ENCODE measurements around the gene IGFBP6.
A peak's percentile ranks its signal among the peaks of the same experiment; 100 is the strongest.

The IGFBP6 gene

GRCh38 chr12:53097564-53098353 is at the start of gene IGFBP6:
Gene IGFBP6 (plus strand): TSS chr12:53097667. CDS start chr12:53097718, 51 bp downstream.
- DNase-seq = peak; percentile 3

- DNase-seq = no peak
These were observed 49.3 kb upstream of the IGFBP6 start for GRCh38 chr12:53048033-53048779.

- peak; percentile 30 for DNase-seq
These were observed 48.6 kb upstream of the IGFBP6 start for GRCh38 chr12:53048780-53049401.

GRCh38 chr12:53049571-53050318 is 47.7 kb upstream of the IGFBP6 start, which contains the start of gene TNS2:
Gene TNS2 (plus strand): TSS chr12:53050065. CDS start chr12:53050186, 121 bp downstream.
- DNase-seq = no peak

GRCh38 chr12:53050426-53051057 is 46.9 kb upstream of the IGFBP6 start:
- DNase-seq = no peak

GRCh38 chr12:53051058-53051880 is 46.2 kb upstream of the IGFBP6 start:
- DNase-seq = no peak

GRCh38 chr12:53051881-53052412 is 45.5 kb upstream of the IGFBP6 start:
- no peak for DNase-seq

- no peak for DNase-seq
These were observed 44.8 kb upstream of the IGFBP6 start for GRCh38 chr12:53052419-53053217.

GRCh38 chr12:53053218-53054111 is 44.0 kb upstream of the IGFBP6 start:
- DNase-seq = no peak

- DNase-seq = peak; percentile 91
These were observed 43.2 kb upstream of the IGFBP6 start for GRCh38 chr12:53054112-53054878.

GRCh38 chr12:53055471-53056266 is 41.8 kb upstream of the IGFBP6 start:
- no peak for DNase-seq

- no peak for DNase-seq
These were observed 41.2 kb upstream of the IGFBP6 start for GRCh38 chr12:53056296-53056695.

GRCh38 chr12:53056901-53057300 is 40.6 kb upstream of the IGFBP6 start:
- DNase-seq = no peak

GRCh38 chr12:53057816-53058500 is 39.5 kb upstream of the IGFBP6 start:
- no peak for DNase-seq

- no peak for DNase-seq
These were observed 38.6 kb upstream of the IGFBP6 start for GRCh38 chr12:53058674-53059433.

- DNase-seq = no peak
These were observed 37.9 kb upstream of the IGFBP6 start for GRCh38 chr12:53059434-53060063.

All from NCI-H1048 (cell line).